HG03521 (cell line): ENCODE data around the gene PTOV1.

ENCODE experiments used
- ATAC-seq: cut with Tn5 transposase; IDR thresholded peaks from one replicate; pipeline ENCODE4 v1.9.1; 2021; ENCODE audit warnings: mild to moderate bottlenecking, moderate library complexity; ENCODE audit not compliant: unreplicated experiment

PTOV1 gene

DNA sequence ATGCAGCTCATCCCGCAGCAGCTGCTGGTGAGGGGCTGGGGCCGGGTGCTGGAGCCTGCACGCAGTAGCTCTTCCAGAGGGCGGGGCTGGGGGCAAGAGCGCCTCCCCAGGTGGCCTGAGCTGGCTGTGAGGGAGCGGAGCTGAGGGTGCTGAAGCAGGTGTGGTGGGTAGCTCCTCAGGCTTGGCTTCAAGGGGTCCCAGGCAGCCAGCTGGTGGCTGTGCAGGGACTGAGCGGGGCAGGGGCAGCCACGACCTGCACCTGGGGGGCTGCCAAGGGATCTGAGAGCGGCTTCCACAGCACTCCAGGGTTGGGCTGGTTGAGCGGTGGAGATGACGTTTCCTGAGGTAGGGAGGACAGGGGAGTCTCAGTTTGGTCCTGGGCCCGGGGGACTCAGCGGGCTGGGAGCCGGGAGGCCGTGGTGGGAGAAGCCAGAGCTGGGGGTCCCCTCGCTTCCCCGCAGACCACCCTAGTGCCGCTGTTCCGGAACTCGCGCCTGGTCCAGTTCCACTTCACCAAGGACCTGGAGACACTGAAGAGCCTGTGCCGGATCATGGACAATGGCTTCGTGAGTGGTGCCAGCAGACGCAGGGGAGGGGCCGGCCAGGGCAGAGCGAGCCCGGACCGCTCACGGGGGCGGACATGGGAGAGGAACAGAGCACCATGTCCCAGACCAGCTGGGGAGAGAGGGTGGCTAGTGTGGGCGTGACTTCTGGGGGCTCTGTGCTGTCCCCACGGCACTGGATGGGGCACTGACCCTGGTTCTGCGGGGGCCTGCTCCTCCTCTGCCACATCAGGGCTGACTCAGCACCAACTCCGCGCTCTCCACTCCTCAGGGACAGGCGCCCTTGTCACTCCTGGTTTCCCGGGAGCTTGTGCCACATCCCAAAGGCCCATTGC is 7.4 kb downstream of the PTOV1 start:
- no peak for ATAC-seq

- no peak for ATAC-seq
Measured at GRCh38 chr19:49859682-49860335, 8.8 kb downstream of the PTOV1 start.

- no peak for ATAC-seq
Measured at GRCh38 chr19:49860336-49861102, 9.6 kb downstream of the PTOV1 start.

GRCh38 chr19:49861107-49861506 is 10.1 kb downstream of the PTOV1 start:
- no peak for ATAC-seq

DNA sequence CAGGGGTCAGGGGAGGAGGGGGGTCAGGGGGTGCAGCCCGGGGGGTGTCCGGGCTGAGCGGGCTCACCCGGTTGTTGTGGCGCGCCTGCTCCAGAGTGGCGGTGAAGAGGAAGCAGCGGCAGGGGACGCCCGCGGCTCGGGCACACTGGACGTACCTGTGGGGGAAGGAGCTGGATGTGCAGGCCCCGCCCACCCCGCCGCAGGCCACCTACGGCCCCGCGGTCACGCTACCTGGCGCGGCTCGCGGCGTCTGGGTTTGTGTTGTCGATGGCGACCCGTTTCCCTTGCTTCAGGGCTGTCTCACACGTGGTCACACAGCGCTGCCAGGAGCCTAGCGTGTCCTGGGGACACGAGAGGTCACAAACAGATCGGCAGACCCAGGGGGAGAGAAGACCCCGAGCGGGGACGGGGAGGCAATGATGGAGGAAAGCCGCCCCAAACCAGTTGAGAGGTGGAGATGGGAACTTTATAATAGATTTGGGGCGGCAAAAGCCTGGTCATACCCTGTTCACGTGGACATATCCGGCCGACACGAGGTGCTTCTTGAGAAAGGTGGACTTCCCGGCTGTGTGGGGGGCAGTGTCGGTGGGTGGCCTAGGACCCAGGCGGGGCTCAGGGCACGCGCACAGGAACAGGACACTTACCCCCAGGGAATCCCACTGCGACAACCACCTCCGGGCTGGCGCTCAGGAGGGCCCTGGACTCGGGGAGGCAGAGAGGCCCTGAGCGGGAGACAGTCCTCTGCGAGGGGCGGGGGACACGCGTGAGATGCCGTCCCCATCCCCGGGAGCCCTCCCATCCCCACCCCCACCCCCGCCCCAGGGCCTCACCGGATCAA is 10.8 kb downstream of the PTOV1 start:
- ATAC-seq: no peak

DNA sequence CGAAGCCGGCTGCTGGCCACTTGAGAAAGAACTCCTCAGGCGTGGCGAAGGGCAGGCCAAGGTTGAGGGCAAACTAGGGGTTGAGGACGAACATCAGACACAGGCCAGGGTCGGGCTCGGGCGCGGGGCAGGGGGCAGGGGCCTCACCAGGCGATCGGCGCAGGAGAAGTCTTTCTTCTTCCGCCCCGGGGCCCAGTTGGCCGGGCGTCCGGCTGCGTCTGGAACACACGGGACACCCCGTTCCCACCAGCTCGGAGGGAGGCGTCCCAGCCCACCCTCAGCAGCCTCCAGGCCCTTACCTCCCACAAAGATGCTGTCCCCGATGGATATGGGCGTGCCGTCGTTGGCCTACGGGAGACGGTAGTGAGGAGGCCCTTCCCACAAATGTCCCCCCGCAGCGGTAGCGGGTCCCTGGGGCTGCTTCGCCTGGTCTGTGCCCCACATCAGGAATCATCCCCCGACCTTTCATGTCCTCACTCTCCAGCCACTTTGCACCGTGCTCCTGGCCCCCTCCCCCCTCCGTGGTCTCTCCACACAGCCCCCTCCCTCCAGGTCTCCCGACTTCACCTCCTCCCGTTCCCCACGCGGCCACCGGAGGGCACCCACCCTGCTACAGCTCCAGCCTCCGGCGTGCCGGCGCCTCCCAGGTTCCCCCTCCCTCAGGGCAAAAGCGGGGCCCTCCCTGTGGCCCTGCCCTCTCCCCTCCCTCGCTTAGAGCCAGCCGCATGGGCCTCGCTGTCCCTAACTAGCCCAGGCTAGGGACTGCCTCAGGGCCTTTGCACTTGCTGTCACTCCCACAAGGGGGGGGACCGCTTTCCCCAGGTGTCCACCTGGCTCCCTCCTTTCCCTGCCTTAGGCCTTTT is 11.7 kb downstream of the PTOV1 start:
- ATAC-seq: no peak

GRCh38 chr19:49863254-49863934 is 12.4 kb downstream of the PTOV1 start:
- ATAC-seq: no peak

- no peak for ATAC-seq
Measured at GRCh38 chr19:49863935-49864320, 13.0 kb downstream of the PTOV1 start.

DNA sequence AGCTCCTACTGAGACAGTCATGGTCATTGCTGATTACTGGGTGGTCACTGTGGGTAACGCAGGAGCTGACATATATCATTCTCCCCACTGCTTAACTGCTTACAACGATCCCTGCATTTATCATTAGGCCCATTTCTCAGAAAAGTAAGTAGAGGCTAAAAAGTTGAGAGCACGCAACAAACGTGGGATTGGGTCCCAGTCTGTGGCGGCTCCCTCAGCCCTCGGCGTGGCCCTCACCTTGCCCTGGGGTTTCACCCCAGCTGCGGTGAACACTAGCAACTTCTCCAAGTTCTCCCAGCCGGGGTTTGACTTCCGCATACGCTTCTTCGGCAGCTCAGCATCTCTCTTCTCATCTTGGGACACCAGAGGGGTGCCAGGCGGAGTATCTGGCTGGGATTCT is 13.9 kb downstream of the PTOV1 start:
- ATAC-seq: no peak

DNA sequence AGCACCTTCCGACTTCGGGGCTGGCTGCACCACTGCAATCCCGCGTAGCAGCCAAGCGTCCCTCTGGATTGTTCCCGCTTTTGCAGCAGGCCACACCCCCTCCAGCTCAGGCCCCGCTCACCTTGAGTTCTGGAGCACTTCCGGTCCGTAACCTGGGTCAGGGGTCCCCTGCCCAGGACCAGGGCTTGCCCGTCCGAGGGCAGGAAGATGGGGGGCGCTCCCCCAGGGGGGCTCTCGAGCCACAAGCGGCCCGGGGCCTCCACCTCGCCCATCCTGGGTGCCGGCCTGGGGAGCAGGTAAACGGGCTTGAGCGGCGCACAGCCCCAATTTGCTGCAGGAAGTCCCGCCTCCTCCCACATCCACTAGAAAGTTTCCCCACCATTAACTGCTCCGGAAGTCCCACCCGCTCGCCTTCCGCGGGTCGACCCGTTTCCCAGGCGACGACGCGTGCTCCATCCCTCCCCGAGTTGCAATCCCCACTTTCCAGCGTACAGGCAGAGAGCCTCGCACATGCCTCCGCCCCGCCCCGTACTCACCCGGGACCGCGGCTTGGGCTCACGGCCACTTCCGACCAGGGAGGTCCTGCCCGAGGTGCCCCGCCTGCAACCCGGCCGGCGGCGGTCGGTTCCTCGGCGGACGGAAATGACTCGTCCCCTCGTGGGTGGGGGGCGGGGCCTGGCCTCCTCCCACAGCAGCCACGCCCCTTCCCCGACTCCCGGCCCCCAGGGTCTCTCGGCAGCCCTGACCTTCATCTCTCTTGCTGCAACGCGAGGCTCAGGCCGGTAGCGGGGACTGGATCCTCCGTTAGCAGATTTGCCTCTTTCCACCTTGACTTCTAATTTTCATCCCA is 16.2 kb downstream of the PTOV1 start, which contains the start of gene PNKP:
Gene PNKP (minus strand): TSS at position 644 of the 850 bp plus-strand sequence. CDS start 372 bp downstream, at position 272.
- peak; percentile 44 for ATAC-seq

DNA sequence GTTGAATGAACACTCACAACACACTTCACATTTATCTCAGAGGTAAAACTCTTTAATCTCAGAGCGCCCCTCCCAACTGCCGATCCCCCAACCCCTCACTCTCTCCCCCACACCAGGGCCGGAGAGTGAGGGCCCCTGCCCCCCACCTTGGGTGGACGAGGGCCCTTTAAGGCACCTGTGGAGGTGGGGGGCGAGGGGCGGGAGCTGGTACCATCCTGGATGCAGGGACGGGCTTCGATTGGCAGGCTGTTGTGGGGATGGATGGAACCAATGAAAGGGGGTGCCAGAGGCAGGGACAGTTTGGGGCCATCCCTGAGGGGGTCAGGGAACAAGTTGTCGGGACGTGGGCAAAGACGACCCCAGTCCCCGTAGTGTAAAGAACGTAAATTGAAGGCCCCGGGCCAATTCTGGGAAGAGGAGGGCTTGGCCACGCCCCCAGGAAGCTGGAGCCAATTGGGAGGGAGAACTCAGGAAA is 18.1 kb downstream of the PTOV1 start:
- peak; percentile 4 for ATAC-seq

- peak; percentile 59 for ATAC-seq
Measured at GRCh38 chr19:49869484-49870308, 18.7 kb downstream of the PTOV1 start.

DNA sequence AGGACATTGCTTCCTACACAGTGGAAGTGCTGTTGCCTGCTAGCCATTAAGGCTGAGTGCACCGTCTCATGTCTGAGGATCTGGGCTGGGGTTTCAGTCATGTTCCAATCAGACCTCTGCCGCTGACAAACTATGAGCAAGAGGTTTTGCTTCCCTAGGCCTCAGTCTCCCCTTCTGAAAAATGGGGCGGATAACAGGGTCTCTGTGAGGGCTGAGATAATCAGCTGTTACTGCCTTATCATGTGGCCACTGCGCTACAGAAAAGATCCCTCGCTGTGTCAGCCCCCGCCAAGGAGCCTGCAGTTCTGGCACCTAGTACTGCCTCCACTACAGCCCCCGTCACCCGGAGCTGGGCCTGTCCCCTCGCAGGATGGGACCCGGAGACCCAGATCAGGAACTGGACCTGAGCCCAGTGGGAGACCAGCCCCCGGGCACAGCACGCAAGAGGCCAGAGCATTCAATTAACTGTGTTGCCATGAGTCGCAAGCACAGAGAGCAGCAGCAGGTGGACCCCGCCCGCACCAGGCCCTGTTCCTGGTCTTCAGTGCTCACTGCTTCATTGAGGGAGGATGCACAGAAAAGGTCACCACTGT is 19.4 kb downstream of the PTOV1 start:
- ATAC-seq: no peak

DNA sequence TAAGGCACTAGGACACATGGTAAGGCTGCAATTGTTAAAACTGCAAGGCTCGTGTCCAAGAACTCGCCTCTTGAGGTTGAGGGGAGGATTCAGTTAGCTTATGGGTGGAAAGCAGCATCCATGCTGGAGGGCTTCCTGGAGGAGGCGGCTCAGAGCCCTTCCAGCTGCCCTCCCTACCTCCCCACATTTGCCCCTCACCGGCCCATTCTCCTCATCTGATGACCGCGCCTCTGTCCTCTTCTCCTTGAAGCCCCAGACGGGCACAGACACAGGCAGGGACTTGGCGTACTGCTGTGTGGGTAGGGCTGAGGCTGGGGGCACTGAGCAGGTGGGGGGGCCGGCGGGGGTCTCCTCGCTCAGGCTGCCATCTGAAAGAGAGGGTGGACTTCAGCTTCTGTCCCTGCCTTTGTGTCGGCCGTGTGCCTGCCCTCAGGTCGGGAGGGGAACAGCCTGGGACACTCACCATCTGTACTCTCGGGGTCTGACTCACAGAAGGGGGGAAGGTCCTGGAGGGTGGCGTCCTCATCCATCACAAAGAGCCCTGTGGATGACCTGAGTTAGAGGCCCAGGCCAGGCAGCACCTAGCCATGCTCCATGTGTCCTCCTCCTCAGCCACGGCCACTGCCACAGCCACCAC is 20.5 kb downstream of the PTOV1 start:
- ATAC-seq: no peak

DNA sequence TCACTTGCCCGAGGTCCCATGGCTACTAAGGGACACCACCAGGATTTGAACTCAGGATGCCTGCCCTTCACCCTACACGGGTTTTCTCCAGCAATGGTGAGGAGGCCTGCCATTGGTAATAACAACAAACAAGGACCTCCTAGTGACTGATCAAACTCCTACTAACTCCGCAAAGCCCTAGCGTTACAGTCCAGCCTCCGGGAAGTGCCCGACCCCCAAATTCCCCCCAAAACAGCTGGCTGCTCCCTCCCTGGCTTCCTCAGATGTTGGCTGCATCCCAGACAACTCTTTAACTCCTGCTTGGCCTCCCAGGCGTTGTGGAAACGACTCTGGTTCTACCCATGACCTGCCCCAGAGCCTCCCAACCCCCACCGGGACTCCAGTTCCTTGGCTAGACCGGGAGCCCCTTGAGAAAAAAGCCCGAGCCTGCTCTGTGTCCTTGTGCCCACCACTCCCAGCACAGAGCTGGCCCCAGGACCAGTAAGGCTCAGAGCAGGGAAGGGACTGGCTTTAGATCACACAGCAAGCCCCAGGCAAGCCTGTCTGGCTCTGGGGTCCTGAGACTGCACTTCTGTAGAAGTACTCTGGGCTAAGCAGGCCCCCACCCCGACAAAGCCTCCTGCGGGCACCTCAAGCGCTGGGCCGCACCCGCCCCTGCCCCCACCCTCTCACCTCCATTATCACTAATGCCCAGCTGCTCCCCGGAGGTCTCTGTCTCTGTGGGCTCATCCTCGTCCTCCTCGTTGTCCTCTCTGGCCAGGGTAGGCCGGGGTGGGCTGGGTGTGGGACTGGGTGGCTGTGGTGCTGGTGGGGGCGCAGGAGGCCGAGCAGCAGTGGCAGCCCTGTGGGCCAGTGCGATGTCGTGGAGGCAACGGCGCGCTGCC is 21.5 kb downstream of the PTOV1 start:
- no peak for ATAC-seq
